Measurements from ENCODE around the gene SLC8A1.

The SLC8A1 gene

DNA sequence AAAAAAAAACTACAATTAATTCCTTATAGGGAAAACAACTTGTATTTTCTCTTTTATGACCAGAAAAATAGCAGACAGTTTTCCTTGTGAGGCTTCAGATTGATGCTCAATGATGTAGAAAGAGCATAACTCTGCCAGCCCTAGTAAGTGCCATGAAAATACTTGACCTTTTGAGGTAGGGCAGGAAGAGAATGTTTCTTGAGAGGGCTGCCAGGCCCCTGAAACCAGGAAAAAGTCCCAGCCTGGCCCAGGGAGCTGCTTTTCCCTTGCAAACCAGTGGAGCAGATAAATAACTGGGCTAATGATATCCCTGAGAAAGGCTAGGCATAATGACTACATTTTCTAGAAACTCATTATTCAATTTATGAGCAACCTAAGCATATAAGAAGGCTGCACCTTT is 126.8 kb downstream of the SLC8A1 start:
- Histone ChIP-seq H3K27ac (no peak overlapping the region), H3K4me3 (ENCODE audit: low read depth, low read length) (no peak overlapping the region), H3K36me3 (no peaks in the 10 kb centered on the region), H3K27me3 (ENCODE audit: insufficient read depth, low read depth, severe bottlenecking) (no peaks in the 10 kb centered on the region), H3K9me3 (ENCODE audit: severe bottlenecking) (no peaks in the 10 kb centered on the region)
- TF ChIP-seq, protein P1, sequence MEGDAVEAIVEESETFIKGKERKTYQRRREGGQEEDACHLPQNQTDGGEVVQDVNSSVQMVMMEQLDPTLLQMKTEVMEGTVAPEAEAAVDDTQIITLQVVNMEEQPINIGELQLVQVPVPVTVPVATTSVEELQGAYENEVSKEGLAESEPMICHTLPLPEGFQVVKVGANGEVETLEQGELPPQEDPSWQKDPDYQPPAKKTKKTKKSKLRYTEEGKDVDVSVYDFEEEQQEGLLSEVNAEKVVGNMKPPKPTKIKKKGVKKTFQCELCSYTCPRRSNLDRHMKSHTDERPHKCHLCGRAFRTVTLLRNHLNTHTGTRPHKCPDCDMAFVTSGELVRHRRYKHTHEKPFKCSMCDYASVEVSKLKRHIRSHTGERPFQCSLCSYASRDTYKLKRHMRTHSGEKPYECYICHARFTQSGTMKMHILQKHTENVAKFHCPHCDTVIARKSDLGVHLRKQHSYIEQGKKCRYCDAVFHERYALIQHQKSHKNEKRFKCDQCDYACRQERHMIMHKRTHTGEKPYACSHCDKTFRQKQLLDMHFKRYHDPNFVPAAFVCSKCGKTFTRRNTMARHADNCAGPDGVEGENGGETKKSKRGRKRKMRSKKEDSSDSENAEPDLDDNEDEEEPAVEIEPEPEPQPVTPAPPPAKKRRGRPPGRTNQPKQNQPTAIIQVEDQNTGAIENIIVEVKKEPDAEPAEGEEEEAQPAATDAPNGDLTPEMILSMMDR (IDR thresholded peaks at IDR 0.05; ENCODE audit: low read depth, low read length): no peak
- DNase-seq: no peak

DNA sequence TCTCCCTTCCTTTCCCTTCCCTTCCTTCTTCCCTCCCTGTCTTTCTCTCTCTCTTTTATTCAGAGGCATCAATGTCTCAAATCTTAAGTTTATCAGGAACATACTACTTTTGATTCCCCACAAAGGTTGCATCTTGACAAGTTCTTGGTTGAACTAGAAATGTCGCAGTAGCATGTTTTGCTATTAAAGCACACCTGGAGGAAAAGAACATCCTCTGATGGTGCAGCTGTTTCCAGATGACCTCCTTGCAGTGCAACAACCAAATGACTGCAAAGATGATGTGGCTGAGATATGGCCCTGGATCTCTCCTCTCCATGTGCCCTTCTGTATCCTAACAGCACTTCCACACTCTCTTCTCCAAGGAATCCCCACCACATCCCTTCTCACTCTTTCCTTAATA is 127.2 kb downstream of the SLC8A1 start:
- no peaks in the 10 kb centered on the region for H3K27me3 ChIP-seq (ENCODE audit: insufficient read depth, low read depth, severe bottlenecking)
- H3K4me3 ChIP-seq (ENCODE audit: low read depth, low read length): no peak overlapping the region
- no peak overlapping the region for H3K27ac ChIP-seq
- no peak for DNase-seq
- H3K9me3 ChIP-seq (ENCODE audit: severe bottlenecking): no peaks in the 10 kb centered on the region
- TF ChIP-seq, protein P1 (IDR thresholded peaks at IDR 0.05; ENCODE audit: low read depth, low read length): no peak
- no peaks in the 10 kb centered on the region for H3K36me3 ChIP-seq

DNA sequence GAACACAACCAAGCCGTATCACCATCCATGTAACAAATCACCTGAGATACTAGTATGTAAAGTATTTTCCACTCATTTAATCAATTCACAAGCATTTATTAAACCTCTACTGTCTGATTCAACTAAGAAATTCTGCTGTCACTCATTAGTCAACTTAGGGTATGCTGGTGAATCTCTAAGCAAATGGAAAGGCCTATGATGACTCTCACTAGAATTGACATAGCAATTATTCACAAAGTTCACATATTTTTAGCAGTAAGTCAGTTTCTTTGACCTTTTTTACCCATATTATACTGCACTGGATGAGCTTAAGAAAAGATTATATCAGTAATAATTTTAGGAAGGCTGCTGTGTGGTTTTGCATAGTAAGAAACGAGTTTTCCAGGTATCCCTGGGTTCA is 130.1 kb downstream of the SLC8A1 start:
- H3K4me3 ChIP-seq (ENCODE audit: low read depth, low read length): no peak overlapping the region

DNA sequence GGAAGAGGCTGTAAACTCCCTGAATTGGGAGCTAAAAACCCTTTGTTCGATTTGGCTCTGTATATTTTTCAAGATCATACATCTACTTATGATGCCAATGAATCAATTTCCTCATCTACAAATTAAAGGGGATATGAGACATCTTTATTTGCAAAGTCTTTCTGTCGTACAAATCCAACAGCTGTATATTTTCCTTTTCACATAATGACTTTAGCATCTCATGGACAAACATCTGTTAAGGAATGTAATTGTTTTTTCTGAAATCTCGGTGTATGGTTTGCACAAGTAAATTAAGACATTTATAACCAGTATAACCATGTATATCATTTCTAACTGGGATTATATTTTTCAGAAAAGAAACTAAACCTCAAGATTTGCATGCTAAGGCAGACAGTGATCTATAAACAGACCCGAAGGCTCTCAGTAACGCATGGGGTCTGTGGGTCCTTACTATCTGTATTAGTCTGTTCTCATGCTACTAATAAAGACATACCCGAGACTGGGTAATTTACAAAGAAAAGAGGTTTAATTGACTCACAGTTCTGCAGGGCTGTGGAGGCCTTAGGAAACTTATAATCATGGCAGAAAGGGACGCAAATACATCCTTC is 130.8 kb downstream of the SLC8A1 start:
- DNase-seq: no peak

More for the DNA sequence above, 130.1 kb downstream of the SLC8A1 start:
- TF ChIP-seq, protein P1 (IDR thresholded peaks at IDR 0.05; ENCODE audit: low read depth, low read length): no peak
- Histone ChIP-seq H3K36me3 (no peaks in the 10 kb centered on the region), H3K27ac (no peak overlapping the region), H3K27me3 (ENCODE audit: insufficient read depth, low read depth, severe bottlenecking) (no peaks in the 10 kb centered on the region), H3K9me3 (ENCODE audit: severe bottlenecking) (no peaks in the 10 kb centered on the region)
- no peak for DNase-seq

DNA sequence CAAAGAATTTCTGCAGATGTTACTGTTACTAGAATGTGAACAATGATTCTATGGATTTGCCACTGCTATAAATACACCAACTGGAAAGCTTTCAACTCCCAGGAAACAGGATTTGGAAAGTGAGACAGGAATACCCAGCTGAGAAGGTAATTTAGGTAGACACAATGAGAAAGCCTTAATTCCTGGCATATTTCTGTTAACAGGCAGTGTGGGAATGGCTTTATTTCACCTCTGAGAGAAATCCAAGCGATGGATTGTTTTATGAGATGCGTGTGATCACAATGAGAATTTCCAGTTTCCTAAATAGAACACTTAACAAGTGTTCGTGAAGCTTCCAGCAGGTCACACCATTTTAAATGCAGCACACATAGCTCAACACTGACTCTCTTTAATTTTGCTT is 133.0 kb downstream of the SLC8A1 start:
- Histone ChIP-seq H3K27ac (no peak overlapping the region), H3K4me3 (ENCODE audit: low read depth, low read length) (no peak overlapping the region), H3K36me3 (no peaks in the 10 kb centered on the region), H3K9me3 (ENCODE audit: severe bottlenecking) (no peaks in the 10 kb centered on the region), H3K27me3 (ENCODE audit: insufficient read depth, low read depth, severe bottlenecking) (no peaks in the 10 kb centered on the region)
- DNase-seq: no peak
- TF ChIP-seq, protein P1 (IDR thresholded peaks at IDR 0.05; ENCODE audit: low read depth, low read length): no peak

More for the DNA sequence above, 130.8 kb downstream of the SLC8A1 start:
- Histone ChIP-seq H3K36me3 (no peaks in the 10 kb centered on the region), H3K27me3 (ENCODE audit: insufficient read depth, low read depth, severe bottlenecking) (no peaks in the 10 kb centered on the region), H3K27ac (no peak overlapping the region), H3K4me3 (ENCODE audit: low read depth, low read length) (no peak overlapping the region), H3K9me3 (ENCODE audit: severe bottlenecking) (no peaks in the 10 kb centered on the region)
- TF ChIP-seq, protein P1 (IDR thresholded peaks at IDR 0.05; ENCODE audit: low read depth, low read length): no peak

DNA sequence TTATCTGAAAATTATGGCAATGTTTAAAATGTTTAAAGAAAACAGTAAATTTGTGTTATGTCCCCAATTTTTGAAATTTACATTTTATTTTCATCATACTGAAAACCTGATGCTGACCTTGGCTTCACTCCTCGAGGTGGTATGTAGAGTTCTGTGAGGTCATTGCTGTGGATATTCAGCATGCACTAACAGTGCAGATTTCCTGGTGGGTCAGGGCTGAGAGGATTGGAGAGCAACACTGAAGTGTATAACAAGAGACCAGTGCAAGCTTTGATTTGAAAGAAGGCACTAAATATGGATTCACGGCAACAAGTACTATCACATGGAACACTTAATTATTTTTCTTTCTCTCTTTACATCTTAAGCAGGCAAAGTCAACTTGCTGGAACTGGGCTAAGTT is 134.1 kb downstream of the SLC8A1 start:
- TF ChIP-seq, protein P1 (IDR thresholded peaks at IDR 0.05; ENCODE audit: low read depth, low read length): no peak

More for the DNA sequence above, 134.1 kb downstream of the SLC8A1 start:
- H3K4me3 ChIP-seq (ENCODE audit: low read depth, low read length): no peak overlapping the region
- H3K36me3 ChIP-seq: no peaks in the 10 kb centered on the region
- H3K9me3 ChIP-seq (ENCODE audit: severe bottlenecking): no peaks in the 10 kb centered on the region
- no peak for DNase-seq
- H3K27me3 ChIP-seq (ENCODE audit: insufficient read depth, low read depth, severe bottlenecking): no peaks in the 10 kb centered on the region
- H3K27ac ChIP-seq: no peak overlapping the region
